ENCODE results near the gene PTPRG.

Gene PTPRG

DNA sequence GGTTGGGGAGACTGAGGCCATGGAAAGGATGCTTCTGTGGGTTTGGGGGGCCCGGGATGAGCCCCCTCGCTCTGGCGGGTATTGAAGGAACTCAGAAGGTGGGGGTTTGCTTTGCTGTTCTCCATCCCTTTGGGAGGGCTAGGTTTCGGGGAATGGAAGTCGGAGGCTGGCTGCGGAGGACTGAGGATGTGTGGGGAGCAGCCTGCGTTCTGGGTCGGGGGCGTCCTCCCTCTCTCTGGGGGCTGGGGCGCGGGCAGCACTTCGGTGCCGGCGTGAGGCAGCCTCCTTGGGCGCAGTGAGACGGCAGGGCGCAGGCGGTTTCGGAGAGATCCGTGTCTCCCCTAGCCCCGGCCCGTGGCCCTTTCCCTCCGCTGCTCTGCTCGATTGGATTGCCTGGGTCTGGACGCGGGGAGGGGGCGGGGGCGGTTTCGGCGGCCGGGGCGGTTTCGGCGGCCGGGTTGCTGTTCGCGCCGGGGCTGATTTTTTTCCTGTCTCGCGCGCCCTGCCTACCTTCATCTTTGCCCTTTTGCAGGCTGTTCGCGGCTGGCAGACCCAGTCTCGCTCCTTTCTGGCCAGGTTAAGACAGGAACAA, 1.4 kb downstream of the PTPRG start:
- no peak for DNase-seq (ENCODE audit: low read depth, low spot score)

DNA sequence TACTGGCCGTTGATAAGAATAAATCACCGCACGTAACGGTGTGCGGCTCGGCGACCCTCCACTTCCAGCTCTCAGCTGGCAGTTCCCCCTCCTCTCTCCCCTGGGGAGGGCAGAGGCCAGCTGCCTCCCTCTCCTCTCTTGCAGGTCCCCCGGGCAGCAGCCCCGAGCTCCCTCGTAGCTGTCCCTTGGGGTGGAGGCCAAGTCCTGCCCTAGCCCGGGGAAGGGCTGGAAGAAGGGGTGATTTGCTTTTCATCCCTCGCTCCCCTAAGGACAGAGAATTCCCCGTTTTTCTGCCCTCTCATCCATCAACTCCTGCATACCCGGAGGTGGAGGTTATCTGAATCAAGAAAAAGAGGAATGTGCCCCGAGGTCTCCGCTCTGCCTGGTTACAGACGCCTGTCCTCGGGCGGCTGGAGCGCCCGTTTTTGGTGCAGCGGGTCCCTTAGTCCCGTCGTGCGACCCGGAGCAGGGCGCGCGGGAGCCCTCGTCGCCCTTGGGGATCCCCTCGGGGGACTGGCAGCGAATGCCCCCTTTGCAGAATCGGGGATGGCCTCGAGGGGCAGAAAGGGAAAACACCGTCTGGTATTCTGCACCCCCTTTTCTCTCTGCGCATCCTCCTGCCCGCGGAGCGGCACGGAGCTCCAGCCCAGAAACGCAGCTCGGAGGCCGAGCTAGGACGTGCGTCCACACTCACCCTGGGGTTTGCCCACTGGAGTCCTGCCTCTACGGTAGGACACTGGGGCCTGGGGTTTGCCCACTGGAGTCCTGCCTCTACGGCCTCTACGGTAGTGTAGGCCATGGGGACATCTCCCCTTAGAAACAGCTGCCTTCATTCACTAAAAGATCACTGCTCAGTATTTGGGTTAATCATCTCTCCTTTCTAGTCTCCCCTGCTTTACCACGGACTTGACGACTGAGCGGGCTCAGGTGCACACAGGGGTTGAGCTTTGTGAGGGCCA, 2.2 kb downstream of the PTPRG start:
- no peak for DNase-seq (ENCODE audit: low read depth, low spot score)

DNA sequence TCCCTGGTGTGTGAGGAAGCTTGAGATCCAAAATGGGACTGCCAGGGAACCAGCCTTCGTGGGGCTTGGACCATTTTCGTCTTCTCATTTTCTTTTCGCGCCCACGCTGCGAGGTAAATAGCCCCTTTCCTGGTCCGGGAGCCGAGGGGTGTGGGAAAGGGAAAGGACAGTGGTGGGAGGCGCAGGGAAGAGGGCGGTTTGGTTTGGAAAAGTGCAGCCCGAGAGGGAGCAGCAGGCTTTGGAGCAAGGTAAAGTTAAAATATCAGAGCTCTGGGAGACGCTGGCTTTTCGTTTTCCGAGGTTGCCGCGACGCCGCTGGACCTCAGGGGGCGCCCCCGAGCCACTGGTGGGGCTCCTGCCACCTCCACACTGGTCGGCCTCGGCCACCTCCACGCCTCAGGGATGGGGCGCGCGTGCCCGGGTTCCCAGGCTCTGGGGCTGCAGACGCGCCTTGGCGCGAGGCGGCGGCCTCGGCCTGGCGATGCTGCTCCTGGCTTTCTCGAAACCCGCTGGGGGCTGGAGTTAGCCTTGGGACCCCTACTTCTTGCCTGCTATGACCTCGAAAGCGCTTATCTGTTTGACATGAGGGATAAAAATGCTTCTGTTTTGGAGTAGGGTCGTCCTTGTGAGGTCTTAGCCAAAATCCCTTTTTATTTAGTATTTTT, 3.2 kb downstream of the PTPRG start:
- DNase-seq (ENCODE audit: low read depth, low spot score): no peak

DNA sequence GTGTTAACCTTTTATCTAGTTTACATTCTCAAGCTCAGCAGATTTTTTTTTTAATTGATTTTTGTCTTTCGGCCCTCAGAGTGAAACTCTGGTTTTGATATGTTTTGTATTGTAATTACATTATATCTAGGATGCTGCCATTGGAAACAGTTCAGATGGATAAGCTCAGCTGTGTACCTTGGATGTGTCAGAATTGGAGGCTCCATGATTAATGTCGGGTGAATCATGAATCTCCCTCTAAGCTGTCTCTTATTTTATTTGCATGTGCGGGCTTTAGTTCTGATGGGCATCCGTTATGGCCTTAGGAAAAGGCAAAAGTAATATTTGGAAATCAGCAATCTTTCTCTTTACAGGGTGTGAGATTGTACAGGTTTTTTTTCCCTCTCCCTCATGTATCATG, 4.2 kb downstream of the PTPRG start:
- no peak for DNase-seq (ENCODE audit: low read depth, low spot score)

DNA sequence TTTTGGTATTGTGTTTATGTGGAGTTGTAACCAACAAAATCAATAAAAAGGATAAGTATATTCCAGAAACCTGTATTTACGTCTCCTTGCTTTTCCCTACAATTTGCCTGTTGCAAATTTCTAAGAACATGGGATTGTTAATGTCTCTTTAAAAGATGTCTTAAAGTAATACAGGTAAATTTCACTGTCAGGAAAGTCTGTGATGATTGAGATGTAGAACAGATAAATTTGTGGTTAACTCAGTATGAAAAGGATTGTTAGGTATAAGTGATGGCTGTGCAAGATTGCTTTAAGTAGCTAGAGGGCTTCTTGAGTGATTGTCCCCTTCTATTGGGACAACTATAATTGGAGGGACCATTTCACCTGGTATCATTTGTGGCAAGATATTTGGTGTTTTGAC, 6.8 kb downstream of the PTPRG start:
- no peak for DNase-seq (ENCODE audit: low read depth, low spot score)

DNA sequence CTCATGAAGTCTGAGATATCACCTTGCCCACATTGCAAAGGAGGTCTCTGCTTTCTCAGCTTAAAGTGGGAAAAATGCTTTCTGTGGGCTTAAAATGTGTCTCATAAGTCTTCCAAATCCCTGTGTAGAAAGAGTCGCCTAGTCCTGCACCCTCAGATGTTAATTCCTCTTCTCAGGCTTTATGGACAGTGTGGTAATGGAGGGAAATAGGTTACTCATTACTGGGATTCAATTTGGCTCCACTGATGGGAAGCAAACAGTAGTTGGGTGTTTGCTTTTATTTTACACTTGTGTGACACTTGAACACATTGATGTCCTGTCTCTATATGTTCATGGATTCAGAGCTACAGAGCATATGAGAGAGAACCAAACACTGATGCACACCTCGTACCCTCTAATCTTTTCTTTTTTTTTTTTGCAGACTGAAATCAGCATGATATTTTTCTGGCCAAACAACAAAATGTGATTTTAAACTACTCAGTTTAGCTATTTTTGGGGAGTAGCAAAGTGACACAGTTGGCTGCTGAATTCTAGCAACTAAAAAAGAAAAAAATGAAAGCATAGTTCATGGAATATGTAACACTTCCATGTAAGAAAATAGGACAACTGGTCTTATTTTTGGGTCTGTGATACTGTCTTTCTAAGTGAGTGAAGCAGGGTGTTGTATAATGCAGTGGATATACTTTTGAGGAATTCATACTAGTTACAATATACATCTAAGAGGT, 8.6 kb downstream of the PTPRG start:
- DNase-seq (ENCODE audit: low read depth, low spot score): no peak

DNA sequence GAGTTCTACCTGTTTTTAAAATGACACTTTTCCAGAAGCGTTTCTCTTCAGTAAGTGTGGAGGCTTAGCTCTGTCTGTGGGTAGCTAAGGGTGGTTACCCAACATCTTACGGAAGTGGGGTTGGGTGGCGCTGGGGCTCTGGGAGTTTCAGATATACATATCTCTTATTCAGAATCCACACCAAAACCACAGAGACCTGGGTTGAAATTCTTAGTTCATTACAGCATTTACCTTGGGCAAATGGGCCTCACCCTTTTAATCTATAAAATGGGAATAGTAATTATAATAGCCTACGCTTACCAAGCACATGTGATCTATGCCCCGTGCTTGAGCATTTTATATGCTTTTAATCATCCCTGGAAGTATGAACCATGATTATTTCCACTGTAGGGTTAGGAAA, 9.4 kb downstream of the PTPRG start:
- DNase-seq (ENCODE audit: low read depth, low spot score): no peak

DNA sequence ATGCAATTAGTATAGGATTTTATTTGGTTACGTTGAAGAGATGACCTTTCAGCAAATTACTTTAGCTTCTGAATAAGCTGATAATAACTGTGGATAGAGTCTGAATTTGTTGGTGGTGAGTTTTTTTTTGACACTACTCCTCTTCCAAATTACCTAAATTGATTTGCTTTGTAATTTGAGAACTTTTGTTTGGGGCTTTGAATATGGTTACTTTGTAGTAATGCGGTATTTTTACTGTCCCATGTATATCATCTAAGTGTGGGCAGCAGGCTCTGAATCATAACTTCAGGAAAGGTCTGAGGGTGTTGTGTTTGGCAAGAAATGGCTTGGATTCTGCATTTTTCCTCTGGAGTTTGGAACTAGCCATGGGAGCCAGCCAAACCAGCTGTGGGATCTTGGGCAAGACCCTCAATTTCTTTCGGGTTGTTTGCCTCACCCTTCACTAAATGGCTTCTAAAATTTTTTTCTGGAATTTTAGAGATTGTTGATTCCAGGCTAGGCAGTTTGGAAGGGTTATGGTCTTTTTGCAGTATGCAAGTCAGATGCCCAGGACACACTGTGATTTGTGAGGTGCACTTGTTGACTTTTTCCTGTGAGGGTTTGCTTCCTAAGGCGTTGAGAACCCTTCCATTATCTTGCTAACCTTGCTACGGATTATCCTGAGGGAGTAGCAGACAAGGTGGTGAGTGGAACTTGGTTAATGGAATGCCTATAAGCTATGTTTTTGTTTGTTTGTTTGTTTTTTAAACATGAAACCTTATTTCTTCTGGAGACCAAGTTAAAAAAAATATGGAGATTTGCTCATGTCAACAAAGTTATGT, 10.4 kb downstream of the PTPRG start:
- no peak for DNase-seq (ENCODE audit: low read depth, low spot score)

DNA sequence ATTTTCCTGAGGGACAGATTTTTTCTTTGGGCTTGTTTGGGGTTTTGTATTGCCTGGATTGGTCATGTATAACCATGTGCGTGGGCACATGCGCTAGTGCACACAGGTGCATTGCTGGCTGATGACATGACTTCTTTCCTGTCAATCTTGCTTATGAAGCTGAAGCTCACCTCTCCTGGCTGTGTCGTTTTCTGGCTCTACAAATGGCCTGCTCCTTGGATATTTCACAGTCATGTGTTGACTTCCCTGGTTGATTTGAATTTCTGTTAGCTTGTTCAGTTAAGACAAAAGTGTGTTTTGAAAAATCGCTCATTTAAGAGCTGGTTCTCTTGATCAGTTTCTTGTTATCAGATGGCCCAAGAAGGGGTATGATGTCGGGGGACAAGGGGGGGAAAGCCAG, 11.5 kb downstream of the PTPRG start:
- no peak for DNase-seq (ENCODE audit: low read depth, low spot score)

DNA sequence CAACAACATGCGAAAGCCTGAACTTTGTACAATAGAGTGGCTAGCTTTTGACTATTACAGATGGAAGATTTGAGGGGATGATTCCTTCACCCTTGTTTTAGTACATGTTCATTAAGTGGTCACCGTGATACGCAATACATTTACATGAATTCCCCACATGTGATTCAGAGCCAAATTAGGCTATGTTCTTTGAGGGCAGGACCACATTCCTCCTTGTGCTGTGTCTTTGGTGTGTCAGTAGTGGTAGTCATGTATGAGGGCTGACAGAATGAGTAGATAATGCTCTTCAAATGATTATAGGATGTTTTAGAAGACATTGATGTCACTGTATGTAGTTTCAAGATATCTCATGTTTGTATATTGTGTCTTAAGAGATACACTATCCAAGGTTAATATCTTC, 12.1 kb downstream of the PTPRG start:
- no peak for DNase-seq (ENCODE audit: low read depth, low spot score)

DNA sequence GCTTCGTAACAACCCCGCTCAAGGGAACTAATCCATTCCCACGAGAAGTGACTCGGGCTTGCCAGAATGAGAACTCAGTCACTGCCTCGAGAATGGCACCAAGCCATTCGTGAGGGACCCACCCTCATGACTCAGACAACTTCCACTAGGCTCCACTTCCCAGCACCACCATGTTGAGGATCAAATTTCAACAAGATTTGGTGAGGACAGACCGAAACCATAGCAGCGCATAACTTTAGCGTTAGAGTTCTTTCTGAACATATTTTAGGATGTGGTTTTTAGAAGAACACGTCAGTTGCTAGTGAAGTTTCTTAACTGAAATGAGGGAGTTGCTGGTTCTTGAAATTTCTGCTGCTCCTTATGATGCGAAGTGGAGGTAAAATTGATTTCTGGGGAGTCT, 13.5 kb downstream of the PTPRG start:
- DNase-seq (ENCODE audit: low read depth, low spot score): no peak

DNA sequence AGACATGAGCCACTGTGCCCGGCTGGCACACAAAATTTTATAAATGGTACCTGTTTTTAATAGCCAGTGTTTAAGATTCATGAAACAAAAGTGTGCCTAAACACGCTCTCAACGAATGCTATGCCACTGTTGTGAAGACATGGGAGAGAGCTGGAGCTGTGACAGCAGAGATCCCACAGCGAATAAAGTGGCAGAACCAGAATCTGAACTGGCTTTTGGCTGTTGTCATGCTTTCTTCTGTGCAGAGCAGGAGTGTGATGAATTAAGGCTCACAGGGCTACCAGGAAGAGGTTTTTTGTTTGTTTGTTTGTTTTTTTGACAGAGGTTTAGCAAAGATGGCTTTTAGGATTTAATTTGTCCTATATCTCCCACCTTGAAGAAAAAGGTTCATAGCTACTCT, 14.5 kb downstream of the PTPRG start:
- DNase-seq (ENCODE audit: low read depth, low spot score): no peak

DNA sequence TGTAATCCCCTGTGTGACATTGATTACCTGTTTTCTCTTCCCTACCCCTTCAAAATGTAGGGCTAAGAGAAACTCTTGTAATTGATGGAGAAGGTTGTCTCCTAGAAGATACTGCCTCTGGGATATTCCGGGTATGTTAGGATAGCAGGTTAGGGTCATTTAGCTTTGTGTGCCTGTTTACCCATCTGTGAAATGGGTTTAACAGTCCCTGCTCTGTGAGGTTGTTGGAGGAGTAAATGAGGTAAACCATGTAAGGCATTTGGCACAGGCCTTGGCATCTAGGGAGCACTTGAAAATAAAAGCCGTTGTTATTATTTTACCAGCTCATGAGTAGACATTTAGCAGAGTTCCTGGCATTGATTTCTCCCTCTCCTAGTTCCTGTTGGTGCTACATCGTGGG, 16.4 kb downstream of the PTPRG start:
- DNase-seq (ENCODE audit: low read depth, low spot score): no peak

DNA sequence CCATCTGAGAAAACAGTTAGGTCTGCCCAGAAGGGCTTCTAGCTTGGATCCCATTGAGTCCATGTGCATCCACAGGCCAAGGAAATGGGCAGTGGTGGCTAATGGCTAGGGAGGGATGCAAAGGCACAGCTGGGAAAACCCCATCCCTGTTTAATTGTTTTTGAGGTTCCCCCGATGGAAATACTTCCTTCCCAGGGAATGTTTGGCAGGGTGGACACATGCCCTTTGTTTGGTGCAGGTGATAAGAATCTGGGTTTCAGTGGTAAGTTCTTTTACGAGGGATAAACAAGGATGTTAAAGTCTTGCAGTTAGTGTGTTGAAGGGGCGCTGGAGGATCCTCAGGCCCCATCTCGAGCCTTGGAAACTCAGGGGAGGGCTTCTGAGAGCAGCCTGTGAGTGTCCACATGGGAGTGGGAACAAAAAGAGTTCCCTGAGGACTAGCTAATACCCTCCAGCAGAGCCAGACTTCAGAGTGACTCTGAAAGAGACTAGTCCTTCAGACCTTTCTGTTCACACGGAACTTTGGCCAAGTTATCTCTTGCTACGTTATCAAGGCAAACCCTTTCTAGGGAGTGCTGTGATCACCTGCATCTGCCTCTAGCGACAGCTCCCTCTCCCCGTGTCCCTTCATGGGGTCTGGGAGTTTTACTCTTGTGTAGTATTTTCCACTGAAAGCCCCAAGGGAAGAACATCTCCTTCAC, 17.4 kb downstream of the PTPRG start:
- DNase-seq (ENCODE audit: low read depth, low spot score): no peak

DNA sequence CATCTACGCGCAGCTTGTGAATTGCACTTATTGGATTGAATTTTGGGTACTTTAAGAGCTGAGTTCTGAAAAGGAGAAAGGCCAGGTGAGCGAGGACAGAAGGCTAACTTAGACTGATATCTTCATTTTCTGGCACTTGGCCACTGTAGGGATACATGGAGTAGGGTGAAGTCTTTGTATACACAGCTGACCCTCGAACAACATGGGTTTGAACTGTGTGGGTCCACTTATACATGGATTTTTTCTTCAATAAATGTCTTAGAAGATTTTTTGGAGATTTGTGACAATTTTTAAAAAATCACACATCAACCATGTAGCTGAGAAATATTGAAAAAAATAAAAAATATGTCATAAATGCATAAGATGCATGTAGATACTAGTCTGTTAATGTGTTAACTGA, 18.3 kb downstream of the PTPRG start:
- no peak for DNase-seq (ENCODE audit: low read depth, low spot score)

DNA sequence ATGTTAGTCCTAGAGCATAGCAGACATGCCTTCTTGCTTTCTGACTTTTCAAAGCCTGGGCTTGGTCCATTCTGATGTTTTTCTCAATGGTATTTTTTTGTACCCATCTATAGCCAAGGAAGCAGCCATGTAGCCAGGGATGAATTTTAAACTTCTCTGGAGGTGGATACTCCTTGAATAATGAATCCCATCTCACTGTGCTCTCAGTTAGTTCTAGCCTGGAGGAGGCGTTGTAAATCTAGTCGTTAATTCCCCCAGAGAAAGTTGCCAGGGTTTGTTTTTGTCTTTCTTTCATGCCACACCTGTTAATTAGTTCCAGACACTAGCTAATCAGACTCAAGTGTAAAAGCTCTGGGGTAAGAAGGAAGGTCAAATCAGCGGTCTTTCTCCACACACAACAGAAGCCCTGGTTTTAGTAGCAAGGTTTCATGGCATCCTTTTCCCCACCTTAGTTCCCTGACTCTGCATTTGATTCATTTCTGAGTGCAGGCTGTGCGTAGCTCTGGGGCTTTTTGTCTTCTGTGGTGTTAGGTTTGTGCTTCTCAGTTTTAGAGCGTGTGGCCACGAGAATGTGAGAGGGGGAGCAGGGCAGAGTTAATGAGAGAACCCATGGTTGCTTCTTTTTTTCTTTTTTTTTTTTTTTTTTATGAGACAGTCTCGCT, 19.7 kb downstream of the PTPRG start:
- DNase-seq (ENCODE audit: low read depth, low spot score): no peak

DNA sequence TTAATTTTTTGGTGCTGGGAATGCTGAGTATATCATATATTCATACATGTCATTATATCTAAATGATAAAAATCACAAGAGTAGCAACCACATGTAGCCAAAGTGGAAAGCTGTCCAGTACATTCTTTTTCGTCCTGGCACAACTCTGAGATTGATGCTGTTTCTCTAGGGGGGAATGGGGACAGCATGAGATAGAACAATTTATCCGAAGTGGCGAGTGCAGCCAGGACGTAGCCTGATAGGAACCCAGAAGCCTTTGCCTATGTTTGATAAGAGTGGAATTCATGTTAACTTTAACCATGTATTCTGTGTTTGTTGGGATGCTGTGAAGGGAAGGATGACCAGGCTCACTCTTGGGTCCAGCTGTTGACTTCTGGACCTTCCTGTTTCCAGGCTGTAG, 20.9 kb downstream of the PTPRG start:
- no peak for DNase-seq (ENCODE audit: low read depth, low spot score)

DNA sequence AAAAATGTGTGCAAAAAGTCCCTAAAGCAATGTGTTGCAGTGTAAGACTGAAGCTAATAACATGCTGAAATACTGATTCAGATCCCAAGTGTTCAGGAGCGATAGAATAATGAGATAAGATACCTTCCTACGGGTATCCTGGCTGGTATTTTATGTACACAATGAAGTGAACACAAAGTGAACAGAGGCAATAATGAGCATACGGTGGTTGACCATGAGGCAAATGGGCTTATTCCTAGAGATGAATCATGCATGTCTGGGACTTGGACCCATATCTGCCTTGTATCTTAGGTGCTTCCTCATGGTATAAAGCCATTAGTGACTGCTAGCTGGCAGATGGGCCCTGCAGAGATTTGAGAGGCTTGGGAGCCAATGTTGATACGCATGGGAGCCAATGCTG, 21.5 kb downstream of the PTPRG start:
- DNase-seq (ENCODE audit: low read depth, low spot score): no peak

DNA sequence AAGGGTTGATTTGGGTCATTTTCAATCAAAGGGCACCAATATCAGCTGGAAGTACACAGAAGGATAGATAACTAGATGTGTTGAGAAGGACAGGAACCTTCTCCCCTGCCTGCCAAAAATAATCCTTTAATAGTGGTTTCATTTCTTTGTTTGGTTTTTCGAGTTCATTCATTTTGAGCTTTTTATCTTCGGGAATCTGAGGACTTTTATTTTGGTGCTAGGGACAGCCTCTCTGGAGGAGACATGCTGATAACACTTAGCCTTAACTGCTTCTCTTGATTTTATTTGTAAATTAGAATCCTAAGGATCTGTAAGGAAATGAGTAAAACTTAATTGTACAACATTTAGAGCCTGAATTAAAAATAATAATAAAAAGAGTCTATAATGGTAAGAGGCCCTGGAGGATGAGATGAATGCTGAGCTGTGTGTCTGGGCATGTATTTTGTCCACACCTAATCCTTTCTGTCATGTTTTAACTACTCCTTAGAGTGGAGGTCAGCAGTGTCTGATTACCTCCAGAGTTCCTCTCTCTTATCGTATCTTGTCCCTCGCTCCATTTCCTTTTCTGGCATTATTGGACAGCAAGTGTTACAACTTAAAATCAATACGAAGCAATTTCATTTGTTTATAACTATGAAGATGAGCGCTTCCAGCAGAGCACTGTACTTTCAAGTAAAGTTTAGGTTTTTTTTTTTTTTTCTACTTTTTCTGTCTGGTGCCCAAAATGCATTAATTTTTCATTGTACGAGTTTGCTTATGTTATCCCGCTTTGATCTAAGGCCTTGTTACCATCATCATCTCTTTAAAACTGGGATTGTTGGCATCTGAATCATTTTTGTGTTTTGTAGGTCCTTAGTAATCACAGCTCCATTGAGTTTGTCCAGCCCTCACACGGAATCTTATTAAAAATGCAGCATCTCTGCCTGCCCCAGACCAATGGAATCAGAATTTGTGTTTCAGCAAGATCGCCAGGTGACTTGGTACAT, 22.8 kb downstream of the PTPRG start:
- no peak for DNase-seq (ENCODE audit: low read depth, low spot score)
